ENCODE data around the gene MAPK14. TPM values are rescaled to one million over a fixed set of nuclear protein-coding genes. Genes with fewer than 3 reads are reported as not detected.
A peak's percentile ranks its signal among the peaks of the same experiment; 100 is the strongest.
"Not testable (repeated sequence)": the region's sequence is repeated elsewhere in the genome, so short reads cannot be mapped to it uniquely, and the experiment has no call there.

MAPK14 gene
- total RNA-seq, 1 donor from 2014 or later: 27.3 TPM

DNA sequence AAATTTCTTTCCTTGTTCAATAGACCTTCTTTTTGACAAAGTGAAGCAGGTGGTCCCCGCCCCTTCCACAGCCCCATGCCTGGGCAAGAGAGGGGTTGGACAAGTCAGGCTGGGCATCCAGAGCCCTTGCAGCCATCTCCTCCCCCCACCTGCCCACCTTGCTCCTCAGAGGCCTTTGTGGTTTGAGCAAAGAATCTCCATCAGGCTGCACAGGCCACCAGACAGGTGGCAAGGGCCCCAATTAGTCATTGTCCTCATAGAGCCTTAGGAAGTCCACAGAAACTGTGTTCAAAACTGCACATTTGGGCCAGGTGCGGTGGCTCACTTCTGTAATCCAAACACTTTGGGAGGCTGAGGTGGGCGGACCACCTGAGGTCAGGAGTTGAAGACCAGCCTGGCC, 101.2 kb downstream of the MAPK14 start:
- TF ChIP-seq, protein P1, sequence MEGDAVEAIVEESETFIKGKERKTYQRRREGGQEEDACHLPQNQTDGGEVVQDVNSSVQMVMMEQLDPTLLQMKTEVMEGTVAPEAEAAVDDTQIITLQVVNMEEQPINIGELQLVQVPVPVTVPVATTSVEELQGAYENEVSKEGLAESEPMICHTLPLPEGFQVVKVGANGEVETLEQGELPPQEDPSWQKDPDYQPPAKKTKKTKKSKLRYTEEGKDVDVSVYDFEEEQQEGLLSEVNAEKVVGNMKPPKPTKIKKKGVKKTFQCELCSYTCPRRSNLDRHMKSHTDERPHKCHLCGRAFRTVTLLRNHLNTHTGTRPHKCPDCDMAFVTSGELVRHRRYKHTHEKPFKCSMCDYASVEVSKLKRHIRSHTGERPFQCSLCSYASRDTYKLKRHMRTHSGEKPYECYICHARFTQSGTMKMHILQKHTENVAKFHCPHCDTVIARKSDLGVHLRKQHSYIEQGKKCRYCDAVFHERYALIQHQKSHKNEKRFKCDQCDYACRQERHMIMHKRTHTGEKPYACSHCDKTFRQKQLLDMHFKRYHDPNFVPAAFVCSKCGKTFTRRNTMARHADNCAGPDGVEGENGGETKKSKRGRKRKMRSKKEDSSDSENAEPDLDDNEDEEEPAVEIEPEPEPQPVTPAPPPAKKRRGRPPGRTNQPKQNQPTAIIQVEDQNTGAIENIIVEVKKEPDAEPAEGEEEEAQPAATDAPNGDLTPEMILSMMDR (conservative IDR thresholded peaks at IDR 0.05; ENCODE audit: low read depth, low read length): no peak
- H3K4me3 ChIP-seq (ENCODE audit: low read depth, low read length): no peak overlapping the region
- DNase-seq (ENCODE audit: low read depth): no peak

DNA sequence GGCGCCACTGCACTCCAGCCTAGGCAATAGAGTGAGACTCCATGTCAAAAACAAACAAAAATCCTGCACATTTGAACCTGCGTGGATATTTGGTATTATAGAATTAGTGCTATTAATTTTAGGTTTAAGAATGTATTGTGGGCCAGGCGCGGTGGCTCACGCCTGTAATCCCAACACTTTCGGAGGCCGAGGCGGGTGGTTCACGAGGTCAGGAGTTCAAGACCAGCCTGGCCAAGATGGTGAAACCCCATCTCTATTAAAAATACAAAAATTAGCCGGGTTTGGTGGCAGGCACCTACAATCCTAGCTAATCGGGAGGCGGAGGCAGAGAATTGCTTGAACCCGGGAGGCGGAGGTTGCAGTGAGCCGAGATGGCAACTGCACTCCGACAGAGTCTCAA, 101.7 kb downstream of the MAPK14 start:
- not testable (repeated sequence) for DNase-seq (ENCODE audit: low read depth); H3K4me3 ChIP-seq (ENCODE audit: low read depth, low read length)

DNA sequence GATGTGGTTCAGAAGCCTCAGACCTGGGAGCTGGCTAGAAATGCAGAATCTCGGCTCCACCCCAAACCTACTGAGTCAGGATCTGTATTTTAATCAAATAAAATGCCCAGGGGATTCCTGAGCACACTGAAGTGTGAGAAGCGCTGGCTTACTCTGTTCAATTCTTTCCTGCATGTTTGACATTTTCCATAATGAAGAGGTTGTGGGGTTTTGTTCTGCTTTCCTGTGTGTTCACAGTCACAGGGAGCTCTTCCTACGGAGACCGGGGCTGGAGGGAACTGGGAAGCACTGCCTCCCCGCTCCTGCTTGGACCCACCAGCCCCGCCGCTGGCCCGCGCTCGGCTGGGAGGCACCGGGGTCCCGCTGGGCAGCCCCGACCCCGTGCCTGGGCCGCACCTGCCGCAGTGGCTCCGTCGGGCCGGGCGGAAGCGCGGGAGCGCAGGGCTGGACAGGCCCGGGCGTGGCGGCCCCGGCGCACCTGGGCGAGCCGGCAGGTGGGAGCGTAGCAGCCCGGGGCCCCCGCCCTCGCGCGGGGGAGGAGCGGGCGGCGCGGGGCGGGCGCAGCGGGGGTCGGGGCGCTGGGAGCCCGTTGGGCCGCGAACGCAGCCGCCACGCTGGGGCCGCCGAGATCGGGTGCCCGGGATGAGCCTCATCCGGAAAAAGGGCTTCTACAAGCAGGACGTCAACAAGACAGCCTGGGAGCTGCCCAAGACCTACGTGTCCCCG, 102.5 kb downstream of the MAPK14 start, which contains the start of gene MAPK13:
TSS of gene MAPK13 (plus strand) at position 573 of the 726 bp plus-strand sequence. CDS start at position 643, 70 bp downstream.
- no peak for DNase-seq (ENCODE audit: low read depth)
- peak within 1 kb of the TSS; percentile 68 for H3K4me3 ChIP-seq (ENCODE audit: low read depth, low read length)
- TF ChIP-seq, protein P1 (conservative IDR thresholded peaks at IDR 0.05; ENCODE audit: low read depth, low read length): no peak

- no peak for DNase-seq (ENCODE audit: low read depth)
- H3K4me3 ChIP-seq (ENCODE audit: low read depth, low read length): peak overlapping the region; percentile 68
- TF ChIP-seq, protein P1 (conservative IDR thresholded peaks at IDR 0.05; ENCODE audit: low read depth, low read length): no peak
Measured at GRCh38 chr6:36130667-36131510, 103.3 kb downstream of the MAPK14 start.

GRCh38 chr6:36131511-36132245, 104.1 kb downstream of the MAPK14 start:
- H3K4me3 ChIP-seq (ENCODE audit: low read depth, low read length): peak overlapping the region; percentile 68
- DNase-seq (ENCODE audit: low read depth): no peak
- TF ChIP-seq, protein P1 (conservative IDR thresholded peaks at IDR 0.05; ENCODE audit: low read depth, low read length): no peak

- TF ChIP-seq, protein P1 (conservative IDR thresholded peaks at IDR 0.05; ENCODE audit: low read depth, low read length): peak; percentile 2
- H3K4me3 ChIP-seq (ENCODE audit: low read depth, low read length): peak overlapping the region; percentile 68
- DNase-seq (ENCODE audit: low read depth): no peak
Measured at GRCh38 chr6:36132246-36132895, 104.8 kb downstream of the MAPK14 start.
